HCT116 (cell line): ENCODE measurements around the gene ASB15.

ENCODE experiments used
- CBX3 ChIP-seq: IDR thresholded peaks from 2 replicates; pipeline ENCODE4 v1.6.1; 2012; ENCODE audit warnings: low read depth
- CEBPB ChIP-seq: IDR thresholded peaks from 2 replicates; pipeline ENCODE4 v1.6.1; 2012; ENCODE audit warnings: low read depth
- CTCF ChIP-seq, 3 experiments: fragments of 200-600 bp in 1 of 3; sonication (generic) in 1 of 3; IDR thresholded peaks in 2 of 3; conservative IDR thresholded peaks in 1 of 3; 2 replicates each; pipeline ENCODE4 v1.5.1; 2012 to 2017; ENCODE audit warnings: low read depth in 2 of 3, low read length in 2 of 3, antibody characterized with exemption in 1 of 3, borderline replicate concordance in 1 of 3, control low read depth in 1 of 3, mild to moderate bottlenecking in 1 of 3, mixed read lengths in 1 of 3, mixed run types in 1 of 3, moderate library complexity in 1 of 3; ENCODE audit not compliant: insufficient read depth in 1 of 3
- EZH2 ChIP-seq: fragments of 200-600 bp; sonication (generic); IDR thresholded peaks from 2 replicates; pipeline ENCODE4 v1.6.1; 2017; ENCODE audit warnings: antibody characterized with exemption, mixed run types
- POLR2AphosphoS5 ChIP-seq: IDR thresholded peaks from 2 replicates; pipeline ENCODE4 v1.6.1; 2011; ENCODE audit warnings: mild to moderate bottlenecking, low read depth, low read length, moderate library complexity
- YY1 ChIP-seq: IDR thresholded peaks from 2 replicates; pipeline ENCODE4 v1.6.1; 2011; ENCODE audit warnings: low read length, low read depth, moderate library complexity, mild to moderate bottlenecking; ENCODE audit not compliant: insufficient replicate concordance; ENCODE audit errors: extremely low read depth

DNA sequence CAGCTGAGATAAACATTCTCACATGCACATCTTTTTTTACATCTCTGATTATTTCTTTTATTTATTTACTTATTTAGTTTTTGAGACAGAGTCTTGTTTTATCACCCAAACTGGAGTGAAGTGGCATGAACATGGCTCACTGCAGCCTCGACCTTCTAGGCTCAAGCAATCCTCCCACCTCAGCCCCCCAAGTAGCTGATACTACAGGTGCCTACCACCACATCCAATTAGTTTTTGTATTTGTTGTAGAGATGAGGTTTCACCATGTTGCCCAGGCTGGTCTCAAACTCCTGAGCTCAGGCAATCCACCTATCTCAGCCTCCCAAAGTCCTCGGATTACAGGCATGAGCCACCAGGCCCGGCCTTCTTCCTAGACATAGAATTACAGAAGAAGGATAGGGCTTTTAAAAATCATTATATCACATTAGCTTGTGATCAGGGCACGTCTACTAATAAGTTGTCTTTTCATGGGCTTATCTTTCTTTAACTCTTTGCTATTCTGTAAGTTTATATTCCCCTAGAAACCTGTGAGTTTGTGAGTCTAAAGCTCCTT, 5.9 kb downstream of the ASB15 start:
- TF ChIP-seq CTCF (IDR thresholded peaks at IDR 0.05 in 2 of 3, conservative IDR thresholded peaks at IDR 0.05 in 1 of 3; ENCODE audit: borderline replicate concordance in 1 of 3, insufficient read depth in 1 of 3, low read depth in 2 of 3, low read length in 2 of 3) (no peak), CEBPB (no peak), YY1 (no peak), POLR2AphosphoS5 (no peak), CBX3 (no peak), EZH2 (no peak)
